GF-D8 (cell line): ENCODE data around the gene ABHD4.
A peak's percentile ranks its signal among the peaks of the same experiment; 100 is the strongest.
"Not testable (repeated sequence)": the region's sequence is repeated elsewhere in the genome, so short reads cannot be mapped to it uniquely, and the experiment has no call there.

Experiments
- DNase-seq: peaks from one replicate; lab custom pipeline; 2025; lab: John Stamatoyannopoulos, UW

Gene ABHD4

GRCh38 chr14:22589096-22589839 is 8.8 kb upstream of the ABHD4 start, which contains the start of gene DAD1:
TSS of gene DAD1 (minus strand) at chr14:22589224. CDS start at chr14:22589157, 67 bp downstream.
- peak; percentile 97 for DNase-seq

- DNase-seq: no peak
Measured at GRCh38 chr14:22593189-22593588, 4.9 kb upstream of the ABHD4 start.

DNA sequence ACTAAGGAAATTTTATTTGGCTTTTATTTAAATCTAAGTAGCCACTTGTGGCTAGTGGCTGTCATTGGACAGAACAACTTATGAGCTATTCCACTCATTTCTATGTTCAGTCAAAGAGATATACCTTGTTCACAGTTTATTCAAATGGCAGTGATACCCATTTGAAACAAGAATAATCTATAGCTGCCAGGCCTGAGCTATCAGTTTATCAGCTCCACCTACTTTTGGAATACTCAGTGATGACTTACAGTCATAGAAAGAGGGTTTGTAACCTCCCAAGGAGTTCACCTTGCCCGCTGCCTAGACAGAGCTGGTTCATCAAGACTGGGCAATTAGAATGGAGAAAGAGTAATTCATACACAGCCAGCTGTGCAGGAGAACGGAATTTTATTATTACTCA is 4.5 kb upstream of the ABHD4 start:
- DNase-seq: no peak

DNA sequence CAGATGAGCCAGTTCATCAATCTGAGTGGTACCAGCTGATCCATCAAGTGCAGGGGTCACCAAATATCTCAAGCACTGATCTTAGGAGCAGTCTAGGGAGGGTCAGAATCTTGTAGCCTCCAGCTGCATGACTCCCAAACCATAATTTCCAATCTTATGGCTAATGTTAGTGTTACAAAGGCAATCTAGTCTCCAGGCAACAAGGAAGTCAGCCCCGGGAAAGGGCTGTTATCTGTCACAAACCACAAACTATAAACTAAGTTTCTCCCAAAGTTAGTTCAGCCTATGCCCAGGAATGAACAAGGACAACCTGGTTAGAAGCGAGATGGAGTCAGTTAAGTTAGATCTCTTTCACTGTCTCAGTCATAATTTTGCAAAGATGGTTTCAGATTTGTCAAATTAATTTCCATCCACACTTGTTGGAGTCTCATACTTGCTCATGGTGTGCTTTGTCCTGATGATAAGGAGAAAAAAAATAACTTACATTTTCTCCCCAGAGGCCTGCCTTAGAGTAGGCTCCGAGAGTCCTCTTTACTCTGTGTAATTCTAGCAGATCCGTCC is 3.9 kb upstream of the ABHD4 start:
- DNase-seq: no peak

- DNase-seq: no peak
Measured at GRCh38 chr14:22596354-22596879, 1.7 kb upstream of the ABHD4 start.

GRCh38 chr14:22597265-22597664 is 835 bp upstream of the ABHD4 start:
- DNase-seq: no peak

GRCh38 chr14:22597771-22598098 is 365 bp upstream of the ABHD4 start:
- no peak for DNase-seq

- DNase-seq: no peak
Measured at GRCh38 chr14:22598896-22599244, 770 bp downstream of the ABHD4 start.

DNA sequence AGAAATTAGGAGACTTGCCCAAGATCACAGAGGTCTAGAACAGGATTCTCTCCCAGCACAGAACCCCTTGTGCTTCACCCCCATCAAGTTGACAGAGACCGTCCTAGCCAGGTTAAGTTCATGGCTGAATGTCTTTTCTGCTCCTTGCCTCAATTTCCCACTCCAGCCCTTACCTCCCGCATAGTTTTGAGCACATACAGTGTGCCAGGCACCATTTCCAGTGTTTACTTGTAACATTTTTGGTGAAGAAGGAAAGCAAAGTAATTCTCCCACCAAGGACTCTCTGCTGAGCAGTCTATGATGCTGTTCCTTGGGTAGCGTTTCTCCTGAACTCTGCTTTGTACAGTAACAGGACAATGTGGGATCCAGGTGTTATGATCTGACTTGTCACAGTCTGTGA is 1.2 kb downstream of the ABHD4 start:
- no peak for DNase-seq

GRCh38 chr14:22600027-22600426 is 1.9 kb downstream of the ABHD4 start:
- DNase-seq: no peak

GRCh38 chr14:22601456-22601855 is 3.4 kb downstream of the ABHD4 start:
- DNase-seq: no peak

DNA sequence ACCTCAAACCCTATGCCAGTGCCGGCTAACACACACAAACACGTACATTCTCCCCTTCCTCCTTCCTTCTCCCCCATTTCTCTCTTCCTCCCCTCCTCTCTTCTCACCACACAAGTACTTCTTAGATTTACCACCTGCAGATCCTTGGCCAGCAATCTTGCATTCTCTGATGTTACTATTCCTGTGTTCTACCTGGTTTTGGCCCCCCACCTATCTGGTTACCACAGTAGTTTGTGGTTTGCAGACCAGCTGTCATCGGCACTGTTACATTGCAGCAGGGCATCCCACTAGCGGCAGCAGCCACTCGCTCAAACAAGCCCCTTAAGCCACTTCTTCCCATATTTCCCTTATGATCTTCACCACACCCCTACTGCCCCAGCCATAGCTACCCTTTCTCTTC is 3.9 kb downstream of the ABHD4 start:
- DNase-seq: no peak

DNA sequence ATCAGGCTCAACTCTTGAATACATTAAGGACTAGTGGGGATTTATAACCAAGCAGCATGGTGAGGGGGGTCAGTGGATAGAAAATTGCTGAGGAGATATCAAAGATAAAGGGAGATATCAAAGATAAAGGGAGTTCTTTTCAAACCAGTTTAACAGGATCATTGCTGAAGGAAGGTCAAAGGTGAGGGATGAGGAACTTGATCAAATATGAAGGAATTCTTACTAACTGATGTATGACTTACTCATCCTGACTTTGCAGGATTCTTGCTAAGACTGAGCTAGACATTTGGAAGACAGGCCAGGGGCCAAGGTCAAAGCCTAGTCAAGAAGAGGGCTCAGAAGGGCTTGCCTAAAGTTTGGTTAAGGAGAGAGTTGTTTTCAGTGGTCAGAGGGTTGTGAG is 4.8 kb downstream of the ABHD4 start:
- DNase-seq: no peak

DNA sequence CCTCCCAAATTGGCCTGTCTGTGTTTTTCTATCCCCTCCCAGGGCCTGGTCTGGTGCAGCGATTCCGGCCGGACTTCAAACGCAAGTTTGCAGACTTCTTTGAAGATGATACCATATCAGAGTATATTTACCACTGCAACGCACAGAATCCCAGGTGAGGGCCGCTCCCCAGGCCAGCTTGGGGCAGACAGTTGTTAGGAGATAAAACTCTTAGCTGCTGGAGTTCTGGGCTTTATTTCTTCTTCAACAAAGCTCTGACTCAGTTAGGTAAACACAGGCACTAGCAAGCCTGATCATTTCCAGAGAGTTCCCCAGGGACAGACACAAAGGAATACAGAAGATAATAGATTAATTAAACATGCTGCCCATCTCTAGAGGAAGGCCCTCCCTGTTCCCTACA is 8.3 kb downstream of the ABHD4 start:
- no peak for DNase-seq

GRCh38 chr14:22607291-22607690 is 9.2 kb downstream of the ABHD4 start:
- DNase-seq: no peak

- DNase-seq: no peak
Measured at GRCh38 chr14:22610931-22611330, 12.8 kb downstream of the ABHD4 start.

- no peak for DNase-seq
Measured at GRCh38 chr14:22613106-22613695, 15.1 kb downstream of the ABHD4 start.

DNA sequence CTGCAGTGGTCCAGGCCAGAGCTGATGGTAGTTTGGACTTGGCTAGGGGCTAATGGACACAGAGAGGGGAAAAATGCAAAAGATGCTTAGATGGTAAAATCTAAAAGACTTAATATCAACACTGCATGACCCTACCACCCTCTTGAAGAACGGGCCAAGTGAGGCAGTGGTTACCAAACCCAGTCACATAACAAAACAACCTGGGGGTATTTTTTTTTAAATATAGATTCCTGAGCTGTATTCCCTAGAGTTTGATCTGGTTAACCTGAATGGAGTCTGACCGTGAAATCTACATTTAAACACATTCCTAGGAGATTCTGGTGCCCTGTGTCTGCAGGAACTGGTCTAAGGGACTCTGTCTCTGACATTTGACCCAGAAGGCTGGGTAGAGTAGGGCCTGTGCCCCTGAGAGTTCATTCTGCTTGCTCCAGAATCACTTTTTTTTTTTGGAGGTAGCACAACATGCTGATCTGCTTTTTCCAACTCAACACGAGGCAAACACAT is 15.7 kb downstream of the ABHD4 start:
- DNase-seq: no peak

DNA sequence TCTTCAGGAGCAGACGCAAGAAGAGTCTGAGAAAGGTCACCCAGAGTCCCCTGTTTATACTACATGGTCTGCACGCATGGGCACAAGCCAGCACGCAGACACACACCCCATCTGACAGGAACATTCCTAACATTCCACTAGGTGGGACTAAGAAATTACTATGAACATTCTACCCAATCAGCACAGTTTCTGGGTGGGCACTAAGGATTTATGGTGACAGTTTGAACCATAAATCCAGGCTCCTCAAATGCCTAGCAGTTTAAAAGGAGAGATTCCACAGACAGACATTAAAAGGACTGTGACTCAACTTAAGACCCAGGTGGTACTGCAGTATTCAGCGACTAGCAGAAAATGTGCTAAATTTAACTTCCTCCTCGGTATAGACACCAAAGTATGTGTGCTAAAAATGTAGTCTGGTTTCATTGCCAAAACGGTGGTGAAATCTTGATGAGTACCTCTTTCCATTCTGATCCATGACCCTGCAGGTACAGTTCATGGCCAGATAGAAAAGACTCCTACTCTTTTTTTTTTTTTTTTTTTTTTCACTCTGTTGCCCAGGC is 16.2 kb downstream of the ABHD4 start:
- no peak for DNase-seq

- DNase-seq: not testable (repeated sequence)
Measured at GRCh38 chr14:22615765-22616164, 17.7 kb downstream of the ABHD4 start.

- DNase-seq: no peak
Measured at GRCh38 chr14:22622255-22622654, 24.2 kb downstream of the ABHD4 start.

- DNase-seq: no peak
Measured at GRCh38 chr14:22623047-22623446, 24.9 kb downstream of the ABHD4 start.

- no peak for DNase-seq
Measured at GRCh38 chr14:22626590-22626989, 28.5 kb downstream of the ABHD4 start.
